GM21367 (cell line): ENCODE results near the gene MYBPC1.
A peak's percentile ranks its signal among the peaks of the same experiment; 100 is the strongest.
"Not testable (repeated sequence)": the region's sequence is repeated elsewhere in the genome, so short reads cannot be mapped to it uniquely, and the experiment has no call there.

ENCODE experiments used
- ATAC-seq: cut with Tn5 transposase; IDR thresholded peaks from one replicate; pipeline ENCODE4 v1.9.1; 2021; ENCODE audit not compliant: unreplicated experiment

Gene MYBPC1

GRCh38 chr12:101650346-101651117 lies 55.8 kb downstream of the MYBPC1 start:
- no peak for ATAC-seq

GRCh38 chr12:101653030-101653429 lies 58.3 kb downstream of the MYBPC1 start:
- ATAC-seq, result no peak

GRCh38 chr12:101653503-101653902 lies 58.7 kb downstream of the MYBPC1 start:
- no peak for ATAC-seq

- no peak for ATAC-seq
Observed at GRCh38 chr12:101654442-101654841, 59.7 kb downstream of the MYBPC1 start.

- no peak for ATAC-seq
Observed at GRCh38 chr12:101655393-101655792, 60.6 kb downstream of the MYBPC1 start.

- ATAC-seq, result not testable (repeated sequence)
Observed at GRCh38 chr12:101660662-101661061, 65.9 kb downstream of the MYBPC1 start.

- no peak for ATAC-seq
Observed at GRCh38 chr12:101663298-101663697, 68.5 kb downstream of the MYBPC1 start.

GRCh38 chr12:101664992-101665391 lies 70.2 kb downstream of the MYBPC1 start:
- no peak for ATAC-seq

- ATAC-seq, result no peak
Observed at GRCh38 chr12:101666052-101666728, 71.4 kb downstream of the MYBPC1 start.

GRCh38 chr12:101667591-101667990 lies 72.8 kb downstream of the MYBPC1 start:
- ATAC-seq, result no peak

- ATAC-seq, result peak; percentile 44
Observed at GRCh38 chr12:101670007-101670671, 75.4 kb downstream of the MYBPC1 start.

GRCh38 chr12:101671157-101671791 lies 76.5 kb downstream of the MYBPC1 start:
- peak; percentile 90 for ATAC-seq

GRCh38 chr12:101671833-101672232 lies 77.1 kb downstream of the MYBPC1 start:
- no peak for ATAC-seq

- no peak for ATAC-seq
Observed at GRCh38 chr12:101675555-101675954, 80.8 kb downstream of the MYBPC1 start.

- not testable (repeated sequence) for ATAC-seq
Observed at GRCh38 chr12:101676497-101676896, 81.7 kb downstream of the MYBPC1 start.

- ATAC-seq, result no peak
Observed at GRCh38 chr12:101678081-101678480, 83.3 kb downstream of the MYBPC1 start.

- ATAC-seq, result no peak
Observed at GRCh38 chr12:101680240-101680639, 85.5 kb downstream of the MYBPC1 start.

- ATAC-seq, result no peak
Observed at GRCh38 chr12:101680647-101681046, 85.9 kb downstream of the MYBPC1 start.

GRCh38 chr12:101681627-101682026 lies 86.9 kb downstream of the MYBPC1 start:
- ATAC-seq, result not testable (repeated sequence)

GRCh38 chr12:101685092-101685491 lies 90.3 kb downstream of the MYBPC1 start:
- ATAC-seq, result no peak

- no peak for ATAC-seq
Observed at GRCh38 chr12:101686176-101686575, 91.4 kb downstream of the MYBPC1 start.
